Measurements from ENCODE around the gene MOB1B. TPM values are rescaled to one million over a fixed set of nuclear protein-coding genes. Genes with fewer than 3 reads are reported as not detected.

MOB1B gene
- total RNA-seq, 1 experiment from 2014 or later: 33.2 TPM

DNA sequence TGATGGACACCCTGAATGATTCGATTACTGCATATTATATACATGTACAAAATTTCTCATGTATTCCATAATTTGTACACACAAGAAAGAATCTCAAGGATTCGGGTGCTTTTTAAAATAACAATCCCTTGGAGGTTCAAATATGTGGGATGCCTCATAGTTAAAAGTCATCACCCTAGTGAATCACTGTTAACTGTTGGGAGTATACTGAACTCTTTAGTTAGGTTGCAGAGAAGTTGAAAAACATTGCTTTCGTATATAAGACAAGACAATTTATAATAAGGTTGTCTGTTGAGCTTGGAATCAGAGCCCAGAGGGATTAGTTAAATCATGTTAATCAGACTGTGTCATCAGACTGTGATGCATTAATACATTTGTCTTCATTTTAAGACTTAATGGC lies 106.9 kb downstream of the MOB1B start:
- ChIA-PET CTCF (interaction anchor here (1.4 to 2.3 kb wide), 4 partner anchors 8 to 408 kb away, joined by 4 to 44 read pairs (median 23); no protein-coding TSS in a partner anchor), POLR2A (interaction anchor here (1.3 kb wide), 1 partner anchor 171 kb away, joined by 3 read pairs; no protein-coding TSS in a partner anchor), RAD21 (ENCODE audit: low non-redundant PET in 1 of 2, low total read pairs in 2 of 2, uncharacterized antibody in 2 of 2, unreplicated experiment in 2 of 2) (no interaction called here)
- Histone ChIP-seq H4K20me1 (ENCODE audit: insufficient read depth) (0 out of 2 replicates have a peak, but pooled peaks cover 3% of the 10 kb centered on the region), H3K27me3 (ENCODE audit: insufficient read depth, low read length) (no peaks in the 10 kb centered on the region), H3K4me1 (ENCODE audit: control insufficient read depth in 1 of 2, insufficient read depth in 2 of 2, low read length in 2 of 2) (peaks cover 0 to 6% of the 10 kb centered on the region in 2 experiments; a peak in 2 of 4 replicates), H3K27ac (ENCODE audit: low read depth, low read length) (no peak overlapping the region), H2AFZ (ENCODE audit: low read depth, low read length, poor library complexity, severe bottlenecking) (no peak overlapping the region), H3K9me3 (ENCODE audit: control insufficient read depth in 1 of 2, insufficient read depth in 1 of 2, low read depth in 1 of 2, low read length in 2 of 2) (no peaks in the 10 kb centered on the region), H3K9ac (ENCODE audit: low read length) (no peak overlapping the region), H3K36me3 (ENCODE audit: control insufficient read depth in 1 of 2, insufficient read depth in 2 of 2, low read length in 2 of 2) (no peaks in the 10 kb centered on the region), H3K79me2 (ENCODE audit: insufficient read depth, low read length) (peaks cover 48% of the 10 kb centered on the region), H3K9me2 (ENCODE audit: insufficient read depth) (no peaks in the 10 kb centered on the region), H3K4me2 (ENCODE audit: low read length) (no peak overlapping the region), H3K4me3 (replicated peaks in 1 of 2; ENCODE audit: low read depth in 1 of 2, low read length in 2 of 2) (no peak overlapping the region)
- BruUV-seq (replicated peaks): no TSS peak
- ATAC-seq (no peak), DNase-seq (ENCODE audit: low read depth, low spot score) (no peak)
- no peak for TF ChIP-seq FOSL1 (IDR thresholded peaks at IDR 0.05; ENCODE audit: low read depth)
- TF ChIP-seq, protein P1, sequence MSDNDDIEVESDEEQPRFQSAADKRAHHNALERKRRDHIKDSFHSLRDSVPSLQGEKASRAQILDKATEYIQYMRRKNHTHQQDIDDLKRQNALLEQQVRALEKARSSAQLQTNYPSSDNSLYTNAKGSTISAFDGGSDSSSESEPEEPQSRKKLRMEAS (IDR thresholded peaks at IDR 0.05): no peak
- TF ChIP-seq CTCF (IDR thresholded peaks at IDR 0.05 in 2 of 3, conservative IDR thresholded peaks at IDR 0.05 in 1 of 3; ENCODE audit: borderline replicate concordance in 1 of 3, insufficient read depth in 1 of 3, low read depth in 2 of 3, low read length in 2 of 3): no peak
- TF ChIP-seq SP1 (IDR thresholded peaks at IDR 0.05; ENCODE audit: low read depth): no peak
- TF ChIP-seq EZH2phosphoT487 (IDR thresholded peaks at IDR 0.05; ENCODE audit: borderline replicate concordance): no peak
- intact Hi-C loops (cut with micrococcal nuclease): no loop called here

Measured in HCT116 (cell line).